GM18520 (cell line): ENCODE data around the gene SLC15A1.

Experiments used
- ATAC-seq: cut with Tn5 transposase; IDR thresholded peaks from one replicate; pipeline ENCODE4 v1.9.1; 2021; ENCODE audit not compliant: unreplicated experiment

Gene SLC15A1

GRCh38 chr13:98752467-98753290 is at the start of gene SLC15A1:
TSS of gene SLC15A1 (minus strand) at chr13:98752672. CDS start at chr13:98752598, 74 bp downstream.
- ATAC-seq: no peak

- no peak for ATAC-seq
Measured at GRCh38 chr13:98801626-98802418, 49.4 kb upstream of the SLC15A1 start.

- no peak for ATAC-seq
Measured at GRCh38 chr13:98800078-98800477, 47.6 kb upstream of the SLC15A1 start.

GRCh38 chr13:98798849-98799645 is 46.6 kb upstream of the SLC15A1 start:
- no peak for ATAC-seq

GRCh38 chr13:98797456-98797855 is 45.0 kb upstream of the SLC15A1 start:
- ATAC-seq: no peak

- ATAC-seq: no peak
Measured at GRCh38 chr13:98796798-98797197, 44.3 kb upstream of the SLC15A1 start.

GRCh38 chr13:98796191-98796590 is 43.7 kb upstream of the SLC15A1 start:
- ATAC-seq: no peak

GRCh38 chr13:98795220-98795619 is 42.7 kb upstream of the SLC15A1 start:
- ATAC-seq: no peak

GRCh38 chr13:98794498-98794897 is 42.0 kb upstream of the SLC15A1 start:
- ATAC-seq: no peak

GRCh38 chr13:98792785-98793495 is 40.5 kb upstream of the SLC15A1 start:
- no peak for ATAC-seq

- ATAC-seq: no peak
Measured at GRCh38 chr13:98792321-98792720, 39.8 kb upstream of the SLC15A1 start.

GRCh38 chr13:98791611-98792010 is 39.1 kb upstream of the SLC15A1 start:
- no peak for ATAC-seq

- ATAC-seq: no peak
Measured at GRCh38 chr13:98787996-98788395, 35.5 kb upstream of the SLC15A1 start.

GRCh38 chr13:98787173-98787572 is 34.7 kb upstream of the SLC15A1 start:
- no peak for ATAC-seq

GRCh38 chr13:98786023-98786422 is 33.6 kb upstream of the SLC15A1 start:
- ATAC-seq: no peak

- no peak for ATAC-seq
Measured at GRCh38 chr13:98785405-98785804, 32.9 kb upstream of the SLC15A1 start.

- no peak for ATAC-seq
Measured at GRCh38 chr13:98784666-98785065, 32.2 kb upstream of the SLC15A1 start.

- ATAC-seq: no peak
Measured at GRCh38 chr13:98783856-98784478, 31.5 kb upstream of the SLC15A1 start.

- ATAC-seq: no peak
Measured at GRCh38 chr13:98782654-98783053, 30.2 kb upstream of the SLC15A1 start.

GRCh38 chr13:98781905-98782304 is 29.4 kb upstream of the SLC15A1 start:
- ATAC-seq: no peak
